ENCODE data around the gene UBE2D1.

UBE2D1 gene

GRCh38 chr10:58382489-58382995 is 47.7 kb downstream of the UBE2D1 start:
- no peak overlapping the region for H3K4me2 ChIP-seq
- H3K27me3 ChIP-seq = no peaks in the 10 kb centered on the region
- H3K36me3 ChIP-seq = peaks cover 0 to 15% (median 11%) of the 10 kb centered on the region in 11 experiments; a peak in 19 of 22 replicates
- peaks cover 0 to 22% (median 16%) of the 10 kb centered on the region in 11 experiments; a peak in 14 of 22 replicates for H4K20me1 ChIP-seq
- no peak for TF ChIP-seq Cebpa-rat (IDR thresholded peaks at IDR 0.05)
- H3K27ac ChIP-seq = no peak overlapping the region; a peak in 1 of 22 replicates
- H3K4me3 ChIP-seq = no peak overlapping the region
- H3K9me3 ChIP-seq (replicated peaks in 1 of 11) = no peaks in the 10 kb centered on the region
- H3K9ac ChIP-seq = no peak overlapping the region
- H3K4me1 ChIP-seq = peaks cover 19 to 34% (median 24%) of the 10 kb centered on the region in 10 experiments

DNA sequence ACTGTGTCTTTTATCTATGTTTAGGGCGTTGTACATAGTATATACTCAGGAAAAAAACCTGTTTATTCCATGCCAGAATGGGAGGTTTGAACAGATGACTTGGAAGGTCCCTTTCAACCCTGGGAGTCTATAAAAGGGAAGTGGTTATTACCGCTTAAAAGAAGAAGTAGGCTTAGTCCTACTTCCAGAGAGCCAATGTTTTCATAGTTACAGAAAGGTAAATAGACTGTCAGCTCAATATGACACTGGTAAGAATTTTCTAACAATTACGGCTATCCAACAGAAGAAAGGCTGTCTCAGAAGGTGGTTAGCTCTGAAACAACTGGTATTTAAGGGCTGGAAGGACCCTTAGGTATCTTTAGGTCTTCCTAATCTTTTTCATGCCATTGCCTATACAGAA is 49.3 kb downstream of the UBE2D1 start:
- Histone ChIP-seq H3K36me3 (peaks cover 12 to 30% (median 26%) of the 10 kb centered on the region in 11 experiments; a peak in 21 of 22 replicates), H3K4me1 (peaks cover 22 to 42% (median 26%) of the 10 kb centered on the region in 10 experiments), H3K4me3 (peak overlapping the region; percentile 75 to 97 (median 86)), H3K4me2 (peak overlapping the region; percentile 78 to 97 (median 87)), H4K20me1 (peaks cover 0 to 37% (median 31%) of the 10 kb centered on the region in 11 experiments; a peak in 14 of 22 replicates), H3K27me3 (no peaks in the 10 kb centered on the region), H3K27ac (peak overlapping the region; percentile 87 to 97 (median 94); a peak in 19 of 22 replicates), H3K9ac (peak overlapping the region; percentile 85 to 96 (median 91); a peak in 19 of 22 replicates), H3K9me3 (replicated peaks in 1 of 11) (no peaks in the 10 kb centered on the region)
- no peak for TF ChIP-seq Cebpa-rat (IDR thresholded peaks at IDR 0.05)

DNA sequence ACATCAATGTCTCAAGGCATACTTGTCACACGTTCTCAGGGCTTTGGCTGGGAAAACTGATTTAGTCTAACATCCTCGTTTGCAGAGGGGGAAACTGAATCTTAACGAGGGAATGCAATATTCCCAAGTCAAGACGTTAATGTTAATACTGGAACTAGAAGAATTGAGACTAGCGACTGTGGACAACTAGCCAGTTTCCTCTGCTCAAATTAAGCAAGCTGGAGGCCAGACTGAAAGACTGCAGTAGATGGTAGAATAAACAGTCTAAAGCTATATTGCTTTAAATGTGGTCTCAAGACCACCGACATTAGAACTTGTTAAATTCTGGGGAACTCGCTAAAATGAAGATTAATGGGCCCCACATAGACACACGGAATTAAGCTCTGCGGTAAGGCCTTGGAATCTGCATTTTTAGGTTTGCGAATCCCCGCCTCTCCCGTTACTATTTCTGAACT is 49.8 kb downstream of the UBE2D1 start:
- Histone ChIP-seq H4K20me1 (peaks cover 0 to 42% (median 35%) of the 10 kb centered on the region in 11 experiments; a peak in 15 of 22 replicates), H3K9me3 (replicated peaks in 1 of 11) (no peaks in the 10 kb centered on the region), H3K36me3 (peaks cover 16 to 34% (median 31%) of the 10 kb centered on the region in 11 experiments), H3K4me2 (peak overlapping the region; percentile 78 to 97 (median 87)), H3K4me3 (peak overlapping the region; percentile 75 to 97 (median 86)), H3K27ac (peak overlapping the region; percentile 87 to 97 (median 94)), H3K4me1 (peaks cover 22 to 44% (median 28%) of the 10 kb centered on the region in 10 experiments), H3K27me3 (no peaks in the 10 kb centered on the region), H3K9ac (peak overlapping the region; percentile 85 to 96 (median 91))
- TF ChIP-seq Cebpa-rat (IDR thresholded peaks at IDR 0.05) = no peak

DNA sequence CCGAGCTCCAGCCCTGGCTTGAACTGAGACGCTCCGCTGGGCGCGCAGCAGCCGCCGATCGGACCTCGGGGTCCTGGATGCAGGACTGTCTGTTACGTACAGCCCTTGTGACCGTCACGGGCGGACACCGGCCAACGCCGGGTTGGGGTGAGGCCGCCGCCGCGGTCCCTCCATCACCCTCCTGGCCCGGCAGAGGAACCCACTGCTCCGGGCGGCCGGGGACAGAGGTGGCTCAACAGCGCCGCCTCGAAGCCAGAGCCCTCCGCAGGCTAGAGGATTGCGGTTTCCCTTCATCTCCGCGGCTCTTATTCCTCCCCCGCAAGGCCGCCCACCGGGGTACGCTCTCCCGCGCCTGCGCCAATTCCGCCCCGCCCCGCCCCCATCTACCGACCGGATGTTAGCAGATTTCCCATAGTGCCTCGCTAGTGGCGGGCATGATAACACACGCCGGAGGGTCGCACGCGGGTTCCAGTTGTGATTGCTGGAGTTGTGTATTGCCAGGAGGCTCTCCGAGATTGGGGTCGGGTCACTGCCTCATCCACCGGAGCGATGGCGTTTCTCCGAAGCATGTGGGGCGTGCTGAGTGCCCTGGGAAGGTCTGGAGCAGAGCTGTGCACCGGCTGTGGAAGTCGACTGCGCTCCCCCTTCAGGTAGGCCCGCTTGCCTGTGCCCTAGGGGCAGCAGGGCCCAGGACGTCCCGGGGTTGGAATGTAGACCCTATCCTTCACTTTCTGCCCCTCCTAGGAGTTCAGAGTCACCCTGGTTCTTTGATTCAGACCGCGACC is 50.4 kb downstream of the UBE2D1 start, which contains the start of gene TFAM:
Gene TFAM, plus strand, starts transcription at position 412 of the 785 bp plus-strand sequence. Its CDS starts 138 bp downstream, at position 550.
- H3K27ac ChIP-seq = peak within 1 kb of the TSS; percentile 87 to 97 (median 94)
- no peaks in the 10 kb centered on the region for H3K9me3 ChIP-seq (replicated peaks in 1 of 11)
- H3K36me3 ChIP-seq = peaks cover 22 to 41% (median 37%) of the 10 kb centered on the region in 11 experiments
- peak within 1 kb of the TSS; percentile 75 to 97 (median 86) for H3K4me3 ChIP-seq
- H3K27me3 ChIP-seq = no peaks in the 10 kb centered on the region
- peaks cover 22 to 51% (median 29%) of the 10 kb centered on the region in 10 experiments for H3K4me1 ChIP-seq
- peak within 1 kb of the TSS; percentile 78 to 97 (median 87) for H3K4me2 ChIP-seq
- peaks cover 0 to 48% (median 42%) of the 10 kb centered on the region in 11 experiments; a peak in 16 of 22 replicates for H4K20me1 ChIP-seq
- no peak for TF ChIP-seq Cebpa-rat (IDR thresholded peaks at IDR 0.05)
- H3K9ac ChIP-seq = peak within 1 kb of the TSS; percentile 85 to 96 (median 91)

- H3K4me1 ChIP-seq = peaks cover 22 to 51% (median 29%) of the 10 kb centered on the region in 10 experiments
- no peak for TF ChIP-seq Cebpa-rat (IDR thresholded peaks at IDR 0.05)
- peak overlapping the region; percentile 85 to 96 (median 91) for H3K9ac ChIP-seq
- H3K4me3 ChIP-seq = peak overlapping the region; percentile 75 to 97 (median 86)
- H3K27me3 ChIP-seq = no peaks in the 10 kb centered on the region
- H3K4me2 ChIP-seq = peak overlapping the region; percentile 78 to 91 (median 85)
- H4K20me1 ChIP-seq = peaks cover 0 to 54% (median 47%) of the 10 kb centered on the region in 11 experiments; a peak in 16 of 22 replicates
- H3K27ac ChIP-seq = peak overlapping the region; percentile 87 to 97 (median 94)
- peaks cover 27 to 46% (median 43%) of the 10 kb centered on the region in 11 experiments for H3K36me3 ChIP-seq
- H3K9me3 ChIP-seq (replicated peaks in 1 of 11) = no peaks in the 10 kb centered on the region
These were observed 50.9 kb downstream of the UBE2D1 start for GRCh38 chr10:58385784-58386112.

- Histone ChIP-seq H3K4me2 (no peak overlapping the region), H4K20me1 (peaks cover 0 to 84% (median 78%) of the 10 kb centered on the region in 11 experiments; a peak in 16 of 22 replicates), H3K9me3 (replicated peaks in 1 of 11) (no peaks in the 10 kb centered on the region), H3K4me3 (no peak overlapping the region), H3K9ac (no peak overlapping the region), H3K27ac (no peak overlapping the region), H3K27me3 (no peaks in the 10 kb centered on the region), H3K36me3 (peaks cover 58 to 79% (median 76%) of the 10 kb centered on the region in 11 experiments), H3K4me1 (peaks cover 21 to 38% (median 26%) of the 10 kb centered on the region in 10 experiments)
- TF ChIP-seq Cebpa-rat (IDR thresholded peaks at IDR 0.05) = no peak
These were observed 54.2 kb downstream of the UBE2D1 start for GRCh38 chr10:58389024-58389423.

DNA sequence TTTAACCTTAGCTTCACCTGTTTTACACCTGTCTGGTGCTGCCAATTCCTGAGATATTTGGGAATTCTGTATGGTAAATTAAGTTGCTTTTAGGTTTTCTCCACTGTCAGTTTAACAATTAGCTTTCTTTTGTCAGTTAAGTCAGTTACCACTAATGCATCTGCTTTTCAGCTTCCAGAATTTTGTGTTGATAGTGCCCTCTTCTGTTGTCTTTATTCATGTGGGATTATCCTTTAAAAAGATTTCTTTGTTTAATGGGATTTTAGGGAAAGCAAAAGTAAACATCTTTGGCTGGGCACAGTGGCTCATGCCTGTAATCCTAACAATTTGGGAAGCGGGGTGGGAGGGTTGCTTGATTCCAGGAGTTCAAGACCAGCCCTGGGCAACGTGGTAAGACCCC is 58.5 kb downstream of the UBE2D1 start:
- peaks cover 0 to 15% (median 0%) of the 10 kb centered on the region in 10 experiments; a peak in 2 of 20 replicates for H3K4me1 ChIP-seq
- H3K4me2 ChIP-seq = no peak overlapping the region
- peaks cover 0 to 69% (median 51%) of the 10 kb centered on the region in 11 experiments; a peak in 17 of 22 replicates for H4K20me1 ChIP-seq
- H3K4me3 ChIP-seq = no peak overlapping the region
- H3K9ac ChIP-seq = no peak overlapping the region
- no peak for TF ChIP-seq Cebpa-rat (IDR thresholded peaks at IDR 0.05)
- H3K27ac ChIP-seq = no peak overlapping the region
- no peaks in the 10 kb centered on the region for H3K9me3 ChIP-seq (replicated peaks in 1 of 11)
- H3K27me3 ChIP-seq = no peaks in the 10 kb centered on the region
- peaks cover 93 to 100% (median 99%) of the 10 kb centered on the region in 11 experiments for H3K36me3 ChIP-seq

DNA sequence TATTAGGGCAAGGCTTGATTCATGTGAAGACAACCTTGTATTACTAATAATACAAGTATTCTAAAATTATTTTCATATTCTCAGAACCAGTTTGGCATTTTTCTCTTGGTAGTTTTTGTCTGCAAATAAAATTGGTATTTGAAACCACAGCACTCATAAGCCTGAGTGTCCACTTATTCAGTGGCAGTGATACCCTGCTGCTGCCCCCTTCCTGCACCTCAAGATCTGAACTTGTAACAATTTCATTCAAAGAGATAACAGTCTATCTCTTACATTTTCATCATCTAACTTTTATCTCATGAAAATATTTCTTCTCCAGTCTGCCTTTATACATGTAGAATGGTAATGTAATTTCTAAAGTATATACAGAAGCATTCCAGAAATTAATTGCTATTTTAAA is 59.7 kb downstream of the UBE2D1 start:
- Histone ChIP-seq H3K4me3 (no peak overlapping the region), H3K4me1 (peaks cover 0 to 8% (median 0%) of the 10 kb centered on the region in 10 experiments; a peak in 1 of 20 replicates), H3K27ac (no peak overlapping the region), H3K9me3 (replicated peaks in 1 of 11) (no peaks in the 10 kb centered on the region), H3K4me2 (no peak overlapping the region), H4K20me1 (peaks cover 0 to 58% (median 40%) of the 10 kb centered on the region in 11 experiments; a peak in 17 of 22 replicates), H3K27me3 (no peaks in the 10 kb centered on the region), H3K36me3 (peaks cover 83 to 98% (median 90%) of the 10 kb centered on the region in 11 experiments), H3K9ac (no peak overlapping the region)
- TF ChIP-seq Cebpa-rat (IDR thresholded peaks at IDR 0.05) = no peak

DNA sequence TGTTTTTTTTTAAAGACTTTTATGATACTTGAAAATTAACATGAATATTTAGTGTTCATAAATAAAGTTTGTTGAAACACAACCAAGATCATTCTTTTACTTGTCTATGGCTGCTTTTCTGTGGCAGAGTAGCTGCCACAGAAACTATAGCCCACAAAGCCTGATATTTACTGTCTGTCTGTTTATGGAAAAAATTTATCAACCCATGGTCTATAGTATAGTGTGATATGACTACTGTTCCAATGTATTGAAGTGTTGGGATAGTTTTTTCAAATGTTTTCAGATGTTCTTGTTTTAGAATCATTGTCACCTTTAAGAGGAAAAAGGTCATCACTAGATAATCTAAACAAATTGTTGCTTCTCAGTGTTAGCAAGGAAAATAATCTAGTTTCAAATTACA is 61.3 kb downstream of the UBE2D1 start:
- TF ChIP-seq Cebpa-rat (IDR thresholded peaks at IDR 0.05) = no peak
- H3K36me3 ChIP-seq = peaks cover 67 to 90% (median 79%) of the 10 kb centered on the region in 11 experiments
- no peaks in the 10 kb centered on the region for H3K27me3 ChIP-seq
- no peak overlapping the region for H3K9ac ChIP-seq
- H3K9me3 ChIP-seq (replicated peaks in 1 of 11) = no peaks in the 10 kb centered on the region
- H3K4me2 ChIP-seq = no peak overlapping the region
- peaks cover 0 to 42% (median 26%) of the 10 kb centered on the region in 11 experiments; a peak in 17 of 22 replicates for H4K20me1 ChIP-seq
- H3K27ac ChIP-seq = no peak overlapping the region
- H3K4me3 ChIP-seq = no peak overlapping the region
- no peaks in the 10 kb centered on the region for H3K4me1 ChIP-seq

All from BLaER1 treated with 17β-estradiol and CSF1 and Interleukin-3, amounts not matched to agents 10 nM and 100 nM (cell line).